ENCODE measurements around the gene KCTD3. TPM values are rescaled to one million over a fixed set of nuclear protein-coding genes. Genes with fewer than 3 reads are reported as not detected.

KCTD3 gene
- total and polyA plus RNA-seq, 2 of the 13 experiments (the other 11 are each of a cell fraction or from before 2014, with no cell fraction given), result 49.8 to 68.1 TPM

DNA sequence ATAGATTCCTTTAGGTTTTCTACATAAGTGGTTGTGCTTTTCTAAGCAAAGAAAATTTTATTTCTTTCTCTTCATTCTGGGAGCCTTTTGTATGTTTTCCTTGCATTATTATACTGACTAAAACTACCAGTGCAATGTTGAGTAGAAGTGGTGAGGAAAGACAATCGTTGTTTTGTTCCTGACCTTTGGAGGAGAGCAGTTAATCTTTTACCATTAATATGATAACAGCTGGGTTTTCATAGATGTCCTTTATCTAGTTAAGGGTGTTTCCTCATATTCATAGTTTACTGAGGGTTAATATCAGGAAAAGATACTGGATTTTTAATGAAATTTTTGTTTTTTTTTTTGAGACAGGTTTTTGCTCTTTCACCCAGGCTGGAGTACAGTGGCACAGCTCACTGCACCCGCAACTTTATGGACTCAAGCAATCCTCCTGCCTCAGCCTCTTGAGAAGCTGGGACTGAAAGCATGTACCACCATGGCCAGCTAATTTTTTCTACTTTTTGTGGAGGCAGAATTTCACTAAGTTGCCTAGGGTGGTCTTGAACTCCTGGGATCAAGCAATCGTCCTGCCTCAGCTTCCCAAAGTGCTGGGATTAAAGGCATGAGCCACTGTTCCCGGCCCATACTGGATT is 9.0 kb upstream of the KCTD3 start (continued):
- TF ChIP-seq, protein P1, sequence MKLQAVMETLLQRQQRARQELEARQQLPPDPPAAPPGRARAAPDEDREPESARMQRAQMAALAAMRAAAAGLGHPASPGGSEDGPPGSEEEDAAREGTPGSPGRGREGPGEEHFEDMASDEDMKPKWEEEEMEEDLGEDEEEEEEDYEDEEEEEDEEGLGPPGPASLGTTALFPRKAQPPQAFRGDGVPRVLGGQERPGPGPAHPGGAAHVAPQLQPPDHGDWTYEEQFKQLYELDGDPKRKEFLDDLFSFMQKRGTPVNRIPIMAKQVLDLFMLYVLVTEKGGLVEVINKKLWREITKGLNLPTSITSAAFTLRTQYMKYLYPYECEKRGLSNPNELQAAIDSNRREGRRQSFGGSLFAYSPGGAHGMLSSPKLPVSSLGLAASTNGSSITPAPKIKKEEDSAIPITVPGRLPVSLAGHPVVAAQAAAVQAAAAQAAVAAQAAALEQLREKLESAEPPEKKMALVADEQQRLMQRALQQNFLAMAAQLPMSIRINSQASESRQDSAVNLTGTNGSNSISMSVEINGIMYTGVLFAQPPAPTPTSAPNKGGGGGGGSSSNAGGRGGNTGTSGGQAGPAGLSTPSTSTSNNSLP (IDR thresholded peaks at IDR 0.05; ENCODE audit: low read depth, low read length), result peak; percentile 75
- TF ChIP-seq HOXA5 (CRISPR knock-in tag; IDR thresholded peaks at IDR 0.05) (no peak), TMF1 (CRISPR knock-in tag; IDR thresholded peaks at IDR 0.05; ENCODE audit: low read depth) (no peak), EHMT2 (IDR thresholded peaks at IDR 0.05; ENCODE audit: borderline replicate concordance, low read depth, low read length) (0 out of 2 replicates have a peak, but pooled peaks have one; percentile 18), BORCS8-MEF2B (CRISPR knock-in tag; IDR thresholded peaks at IDR 0.05) (no peak), ZNF607 (CRISPR knock-in tag; IDR thresholded peaks at IDR 0.05; ENCODE audit: borderline replicate concordance) (no peak), KAT2B (IDR thresholded peaks at IDR 0.05; ENCODE audit: borderline replicate concordance, low read depth, low read length) (no peak), TP53 (CRISPR knock-in tag; conservative IDR thresholded peaks at IDR 0.05) (no peak), FOXO1 (CRISPR knock-in tag; IDR thresholded peaks at IDR 0.05) (no peak), RARA (CRISPR knock-in tag; IDR thresholded peaks at IDR 0.05) (no peak), ZSCAN22 (CRISPR knock-in tag; IDR thresholded peaks at IDR 0.05) (no peak)
- TF ChIP-seq, protein P2, sequence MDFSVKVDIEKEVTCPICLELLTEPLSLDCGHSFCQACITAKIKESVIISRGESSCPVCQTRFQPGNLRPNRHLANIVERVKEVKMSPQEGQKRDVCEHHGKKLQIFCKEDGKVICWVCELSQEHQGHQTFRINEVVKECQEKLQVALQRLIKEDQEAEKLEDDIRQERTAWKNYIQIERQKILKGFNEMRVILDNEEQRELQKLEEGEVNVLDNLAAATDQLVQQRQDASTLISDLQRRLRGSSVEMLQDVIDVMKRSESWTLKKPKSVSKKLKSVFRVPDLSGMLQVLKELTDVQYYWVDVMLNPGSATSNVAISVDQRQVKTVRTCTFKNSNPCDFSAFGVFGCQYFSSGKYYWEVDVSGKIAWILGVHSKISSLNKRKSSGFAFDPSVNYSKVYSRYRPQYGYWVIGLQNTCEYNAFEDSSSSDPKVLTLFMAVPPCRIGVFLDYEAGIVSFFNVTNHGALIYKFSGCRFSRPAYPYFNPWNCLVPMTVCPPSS (IDR thresholded peaks at IDR 0.05), result no peak
- TF ChIP-seq, protein P3, sequence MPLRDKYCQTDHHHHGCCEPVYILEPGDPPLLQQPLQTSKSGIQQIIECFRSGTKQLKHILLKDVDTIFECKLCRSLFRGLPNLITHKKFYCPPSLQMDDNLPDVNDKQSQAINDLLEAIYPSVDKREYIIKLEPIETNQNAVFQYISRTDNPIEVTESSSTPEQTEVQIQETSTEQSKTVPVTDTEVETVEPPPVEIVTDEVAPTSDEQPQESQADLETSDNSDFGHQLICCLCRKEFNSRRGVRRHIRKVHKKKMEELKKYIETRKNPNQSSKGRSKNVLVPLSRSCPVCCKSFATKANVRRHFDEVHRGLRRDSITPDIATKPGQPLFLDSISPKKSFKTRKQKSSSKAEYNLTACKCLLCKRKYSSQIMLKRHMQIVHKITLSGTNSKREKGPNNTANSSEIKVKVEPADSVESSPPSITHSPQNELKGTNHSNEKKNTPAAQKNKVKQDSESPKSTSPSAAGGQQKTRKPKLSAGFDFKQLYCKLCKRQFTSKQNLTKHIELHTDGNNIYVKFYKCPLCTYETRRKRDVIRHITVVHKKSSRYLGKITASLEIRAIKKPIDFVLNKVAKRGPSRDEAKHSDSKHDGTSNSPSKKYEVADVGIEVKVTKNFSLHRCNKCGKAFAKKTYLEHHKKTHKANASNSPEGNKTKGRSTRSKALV (CRISPR knock-in tag; IDR thresholded peaks at IDR 0.05), result no peak
- TF ChIP-seq, protein P4, sequence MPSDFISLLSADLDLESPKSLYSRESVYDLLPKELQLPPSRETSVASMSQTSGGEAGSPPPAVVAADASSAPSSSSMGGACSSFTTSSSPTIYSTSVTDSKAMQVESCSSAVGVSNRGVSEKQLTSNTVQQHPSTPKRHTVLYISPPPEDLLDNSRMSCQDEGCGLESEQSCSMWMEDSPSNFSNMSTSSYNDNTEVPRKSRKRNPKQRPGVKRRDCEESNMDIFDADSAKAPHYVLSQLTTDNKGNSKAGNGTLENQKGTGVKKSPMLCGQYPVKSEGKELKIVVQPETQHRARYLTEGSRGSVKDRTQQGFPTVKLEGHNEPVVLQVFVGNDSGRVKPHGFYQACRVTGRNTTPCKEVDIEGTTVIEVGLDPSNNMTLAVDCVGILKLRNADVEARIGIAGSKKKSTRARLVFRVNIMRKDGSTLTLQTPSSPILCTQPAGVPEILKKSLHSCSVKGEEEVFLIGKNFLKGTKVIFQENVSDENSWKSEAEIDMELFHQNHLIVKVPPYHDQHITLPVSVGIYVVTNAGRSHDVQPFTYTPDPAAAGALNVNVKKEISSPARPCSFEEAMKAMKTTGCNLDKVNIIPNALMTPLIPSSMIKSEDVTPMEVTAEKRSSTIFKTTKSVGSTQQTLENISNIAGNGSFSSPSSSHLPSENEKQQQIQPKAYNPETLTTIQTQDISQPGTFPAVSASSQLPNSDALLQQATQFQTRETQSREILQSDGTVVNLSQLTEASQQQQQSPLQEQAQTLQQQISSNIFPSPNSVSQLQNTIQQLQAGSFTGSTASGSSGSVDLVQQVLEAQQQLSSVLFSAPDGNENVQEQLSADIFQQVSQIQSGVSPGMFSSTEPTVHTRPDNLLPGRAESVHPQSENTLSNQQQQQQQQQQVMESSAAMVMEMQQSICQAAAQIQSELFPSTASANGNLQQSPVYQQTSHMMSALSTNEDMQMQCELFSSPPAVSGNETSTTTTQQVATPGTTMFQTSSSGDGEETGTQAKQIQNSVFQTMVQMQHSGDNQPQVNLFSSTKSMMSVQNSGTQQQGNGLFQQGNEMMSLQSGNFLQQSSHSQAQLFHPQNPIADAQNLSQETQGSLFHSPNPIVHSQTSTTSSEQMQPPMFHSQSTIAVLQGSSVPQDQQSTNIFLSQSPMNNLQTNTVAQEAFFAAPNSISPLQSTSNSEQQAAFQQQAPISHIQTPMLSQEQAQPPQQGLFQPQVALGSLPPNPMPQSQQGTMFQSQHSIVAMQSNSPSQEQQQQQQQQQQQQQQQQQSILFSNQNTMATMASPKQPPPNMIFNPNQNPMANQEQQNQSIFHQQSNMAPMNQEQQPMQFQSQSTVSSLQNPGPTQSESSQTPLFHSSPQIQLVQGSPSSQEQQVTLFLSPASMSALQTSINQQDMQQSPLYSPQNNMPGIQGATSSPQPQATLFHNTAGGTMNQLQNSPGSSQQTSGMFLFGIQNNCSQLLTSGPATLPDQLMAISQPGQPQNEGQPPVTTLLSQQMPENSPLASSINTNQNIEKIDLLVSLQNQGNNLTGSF (CRISPR knock-in tag; IDR thresholded peaks at IDR 0.05), result no peak

All from HepG2 (cell line).